Measurements from ENCODE around the gene DCLK3.

Gene DCLK3

DNA sequence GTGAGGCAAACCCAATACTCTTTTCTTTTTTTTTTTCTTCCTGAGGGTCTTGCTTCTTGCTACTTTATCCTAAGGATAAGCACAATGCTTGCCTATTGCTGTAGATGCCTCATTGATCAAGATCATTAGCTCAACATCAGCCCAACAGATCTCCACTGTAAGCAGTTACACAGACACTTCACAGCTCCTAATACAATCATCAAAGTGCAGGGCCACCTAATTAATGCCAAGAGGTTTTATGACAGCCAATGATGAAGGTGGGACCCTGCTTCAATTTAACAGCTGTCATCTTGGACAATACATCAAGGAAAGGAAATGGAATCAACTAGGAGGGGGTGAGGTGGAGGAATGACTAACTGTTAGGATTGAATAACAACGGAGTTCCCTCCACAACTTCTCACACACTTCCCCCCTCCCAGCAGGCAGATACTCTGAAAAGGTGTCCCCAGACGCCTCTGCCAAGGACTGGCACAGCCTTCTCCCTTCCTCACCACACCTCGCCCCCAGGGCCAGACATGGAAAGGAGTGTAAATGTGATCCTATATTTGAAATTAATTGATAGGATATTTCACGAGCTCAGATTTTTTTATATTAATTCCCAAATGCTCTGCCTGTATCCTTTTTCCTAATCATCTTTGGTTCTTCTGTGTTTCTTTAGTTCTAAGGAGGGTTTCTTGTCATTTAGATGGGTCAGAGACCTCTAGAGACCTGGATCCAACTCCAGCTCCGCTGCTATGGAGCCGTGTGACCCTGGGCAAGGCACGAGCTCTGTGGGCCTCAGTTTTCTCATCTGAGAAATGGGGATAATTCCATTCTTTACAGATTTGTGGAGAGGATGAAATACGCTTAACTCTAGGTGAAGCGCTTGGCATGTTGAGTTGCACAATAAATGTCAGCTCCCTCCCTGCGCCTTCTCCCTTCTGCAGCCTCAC, 1.2 kb downstream of the DCLK3 start:
- DNase-seq = no peak

DNA sequence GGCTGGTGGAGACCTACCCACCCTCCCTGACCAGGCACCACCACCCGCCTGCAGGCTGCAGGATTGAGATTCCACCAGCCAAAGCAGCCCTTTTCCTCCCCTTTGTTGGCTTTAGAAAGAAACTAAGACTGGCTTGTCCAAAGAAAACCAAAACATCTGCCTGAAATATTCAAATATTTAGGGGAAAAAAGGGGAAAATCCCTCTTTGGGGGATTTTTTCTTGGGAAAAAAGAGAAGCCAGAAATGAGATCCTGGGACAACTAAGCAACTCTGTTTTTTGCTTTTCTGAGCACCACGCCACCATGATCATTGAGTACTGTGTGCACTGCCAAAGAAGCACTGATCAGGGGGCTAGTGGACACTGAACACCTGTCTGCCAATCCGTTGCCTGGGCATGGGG, 2.6 kb downstream of the DCLK3 start:
- no peak for DNase-seq

DNA sequence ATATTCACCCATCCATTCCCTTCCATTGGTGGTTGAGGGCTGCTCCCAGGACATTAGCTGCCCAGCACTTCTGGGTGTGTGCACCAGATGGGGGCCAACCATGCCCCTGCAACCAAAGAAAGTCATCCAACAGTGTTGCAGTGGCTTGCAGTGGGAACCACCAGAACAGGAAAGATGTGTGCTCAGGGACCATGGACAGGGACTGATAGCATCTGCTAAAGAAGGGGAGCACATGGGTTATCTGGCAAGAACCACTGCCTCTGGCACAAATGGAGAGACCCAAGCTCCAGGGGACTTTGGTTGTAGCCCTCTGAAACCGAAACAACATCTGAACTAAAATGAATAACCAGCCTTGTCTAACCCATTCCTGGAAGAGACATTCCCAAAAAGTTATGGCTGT, 8.1 kb downstream of the DCLK3 start:
- no peak for DNase-seq

DNA sequence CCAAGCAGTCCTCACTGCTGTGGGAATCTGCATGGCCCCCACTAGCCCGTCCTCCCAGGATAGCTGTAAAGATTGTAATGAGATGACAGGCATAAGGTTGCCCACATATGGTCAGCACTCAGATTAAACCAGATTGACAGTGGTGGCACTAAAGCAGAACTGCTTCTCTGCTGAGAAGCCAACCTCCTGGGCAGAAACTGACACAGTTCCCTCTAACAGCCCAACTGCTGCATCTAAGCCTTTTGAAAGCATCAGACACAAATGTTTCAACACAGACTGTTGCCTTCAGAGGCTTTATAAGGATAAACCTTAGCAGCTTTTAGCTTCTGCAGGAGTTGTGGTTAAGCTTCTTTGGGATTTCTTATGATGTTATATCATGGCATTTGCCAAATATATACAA, 13.0 kb downstream of the DCLK3 start:
- DNase-seq = no peak

DNA sequence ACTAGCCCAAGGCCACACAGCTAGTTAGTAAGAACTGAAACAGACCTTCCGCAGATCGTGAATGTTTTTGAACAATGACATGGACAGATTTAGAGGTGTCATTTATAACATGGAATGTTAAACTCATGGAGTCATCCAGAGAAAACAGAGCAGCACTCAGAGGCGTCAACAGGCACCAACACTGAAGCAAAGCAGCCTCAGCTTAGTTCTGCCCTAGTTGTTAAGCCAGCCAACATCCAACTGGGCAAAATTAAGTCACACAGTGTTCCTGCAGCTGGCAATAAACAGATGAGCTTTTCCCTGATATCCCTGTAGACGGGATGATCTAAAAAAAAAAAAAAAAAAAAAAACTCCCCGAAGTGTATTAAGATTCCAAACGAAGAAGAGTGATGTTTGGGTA, 13.6 kb downstream of the DCLK3 start:
- no peak for DNase-seq

DNA sequence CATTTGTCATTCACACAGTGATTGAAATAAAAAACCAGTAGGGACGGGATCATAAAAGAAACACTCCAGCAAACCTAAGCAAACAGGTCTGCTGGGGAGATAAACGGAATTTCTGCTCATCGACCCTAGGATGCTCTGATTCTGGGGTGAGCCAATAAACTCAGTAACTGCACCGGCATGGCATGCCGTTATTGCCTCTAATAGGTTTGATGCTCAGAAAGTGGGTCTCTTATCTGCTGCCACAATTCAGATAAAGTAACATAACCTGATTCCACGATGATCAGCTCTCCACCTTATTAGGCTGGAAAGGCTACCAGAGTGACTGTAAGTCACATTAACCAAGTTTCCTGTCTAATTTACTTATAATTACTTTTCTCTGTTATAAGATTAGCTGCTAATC, 19.6 kb downstream of the DCLK3 start:
- DNase-seq = no peak

DNA sequence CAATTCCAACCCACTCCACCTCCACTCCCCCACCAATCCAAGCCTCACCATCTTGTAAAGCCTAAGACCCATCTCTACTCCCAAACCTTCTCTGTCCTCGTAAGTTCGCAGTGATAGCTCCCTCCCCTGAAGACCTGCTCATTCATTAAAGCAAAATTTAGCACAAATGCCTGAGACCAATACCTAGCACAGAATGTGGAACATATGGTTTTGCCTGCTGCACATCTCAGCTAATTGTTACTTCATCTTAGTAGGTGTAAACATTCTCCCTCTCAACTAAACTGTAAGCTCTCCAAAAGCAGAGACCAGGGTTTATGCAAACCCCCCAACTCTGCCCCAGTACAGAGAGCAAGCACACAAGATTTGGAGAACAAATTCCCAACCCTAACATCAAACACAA, 20.5 kb downstream of the DCLK3 start:
- no peak for DNase-seq

DNA sequence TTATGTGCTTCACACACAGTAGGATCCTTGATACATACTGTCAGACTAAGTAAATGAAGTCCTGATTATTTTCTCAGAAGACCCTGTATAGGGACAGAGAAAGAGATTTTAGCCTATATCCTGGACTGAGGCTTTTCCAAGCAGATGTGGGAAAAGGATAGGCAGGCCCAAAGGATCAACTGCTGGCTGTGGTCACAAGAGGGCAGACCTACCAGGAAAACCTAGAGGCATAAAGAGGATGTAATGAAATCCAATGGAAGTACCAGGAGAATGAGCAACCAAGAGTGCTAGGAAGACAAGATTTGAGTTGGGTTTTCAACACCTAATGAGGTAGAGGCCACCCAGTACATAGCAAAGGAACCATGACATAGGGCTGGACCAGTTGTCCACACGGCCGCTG, 23.1 kb downstream of the DCLK3 start:
- no peak for DNase-seq

DNA sequence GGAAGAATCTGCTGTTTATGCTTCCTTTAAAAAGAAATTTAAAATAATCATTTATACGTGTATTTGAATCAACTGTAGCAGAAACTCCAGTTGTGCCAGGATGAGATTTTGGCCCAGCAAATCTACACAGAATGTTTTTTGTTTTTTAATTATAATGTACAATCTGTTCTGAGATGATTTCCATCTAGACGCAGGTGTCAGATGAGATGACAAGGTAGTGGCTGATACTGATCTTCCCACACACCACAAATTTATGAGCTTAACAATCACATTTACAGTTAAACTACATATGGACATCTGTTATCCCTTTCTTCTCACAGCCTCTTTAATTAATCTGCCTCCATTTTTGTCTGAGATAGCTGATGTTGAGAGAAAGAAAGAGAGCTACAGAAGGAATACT, 23.6 kb downstream of the DCLK3 start:
- no peak for DNase-seq

DNA sequence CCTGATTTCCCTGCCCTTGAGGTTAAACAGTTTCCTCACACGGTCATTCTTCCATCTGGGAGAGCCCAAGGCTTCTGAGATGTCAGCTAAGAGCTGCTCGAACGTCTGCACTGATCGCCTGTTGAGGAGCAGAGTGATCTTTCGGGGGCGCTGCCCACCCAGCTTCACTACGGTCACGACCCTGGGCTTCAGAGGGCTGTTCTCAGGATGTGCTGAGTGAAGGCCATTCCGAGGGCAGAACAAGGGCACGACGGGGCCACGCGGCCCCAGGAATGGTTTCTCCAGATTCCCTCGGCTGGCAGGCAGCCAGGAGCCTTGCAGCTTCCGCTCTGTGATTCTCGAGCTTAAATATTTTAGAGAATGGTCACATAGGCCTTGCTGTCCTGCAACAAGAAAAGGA, 25.7 kb downstream of the DCLK3 start:
- no peak for DNase-seq

DNA sequence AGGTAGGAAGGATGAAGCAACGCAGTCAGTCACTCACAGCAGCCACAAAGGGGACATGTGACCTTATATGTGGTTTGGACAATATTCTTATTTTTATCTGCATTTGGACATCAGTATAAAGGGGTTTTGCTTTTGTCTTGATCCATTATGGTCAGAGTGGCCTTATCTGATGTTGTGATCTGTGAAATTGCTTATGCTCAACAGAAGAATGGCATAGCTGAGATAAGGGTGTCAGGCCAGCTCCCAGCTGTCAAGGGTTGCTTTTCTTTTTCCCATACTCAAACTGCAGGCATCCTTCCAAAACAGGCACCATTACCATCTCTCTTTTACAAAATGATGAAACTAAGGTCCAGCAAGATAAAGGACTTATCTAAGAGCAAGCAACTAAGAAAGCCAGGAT, 28.1 kb downstream of the DCLK3 start:
- DNase-seq = no peak

DNA sequence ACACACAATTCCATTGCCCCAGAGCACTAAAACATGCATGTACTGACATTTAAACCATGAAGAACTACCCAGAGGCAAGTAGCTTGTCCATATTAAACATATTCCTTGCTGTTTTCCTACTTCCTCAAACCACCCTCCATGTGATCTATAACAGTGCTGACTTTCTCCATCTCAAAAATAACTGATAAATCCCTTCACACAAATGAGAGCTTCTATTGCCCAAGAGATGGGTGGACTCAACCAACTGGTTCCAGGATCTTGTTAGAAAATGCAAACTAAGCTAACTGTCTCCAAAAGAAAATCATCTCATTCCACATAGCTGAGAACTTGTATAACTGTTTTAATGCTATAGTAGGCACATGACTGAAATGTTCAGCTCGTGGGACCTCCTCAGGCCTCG, 29.6 kb downstream of the DCLK3 start:
- no peak for DNase-seq

DNA sequence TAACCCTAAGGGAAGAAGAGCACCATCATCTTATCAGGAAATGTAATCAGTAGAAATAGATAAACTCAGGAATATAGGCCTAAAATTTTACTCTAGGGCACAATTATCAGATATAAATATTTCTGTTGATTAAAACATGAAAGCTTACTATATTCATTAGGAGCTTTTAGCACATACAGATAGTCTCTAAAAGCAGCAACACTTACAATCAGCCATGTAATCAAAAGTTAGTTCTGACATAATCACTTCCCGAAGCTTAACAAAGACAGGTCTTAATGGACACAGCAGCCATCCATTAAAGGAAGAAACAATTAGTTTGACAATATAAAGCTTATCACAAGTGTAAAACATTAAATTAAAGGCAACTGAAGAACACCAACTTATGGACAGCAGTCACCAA, 30.6 kb downstream of the DCLK3 start:
- no peak for DNase-seq

DNA sequence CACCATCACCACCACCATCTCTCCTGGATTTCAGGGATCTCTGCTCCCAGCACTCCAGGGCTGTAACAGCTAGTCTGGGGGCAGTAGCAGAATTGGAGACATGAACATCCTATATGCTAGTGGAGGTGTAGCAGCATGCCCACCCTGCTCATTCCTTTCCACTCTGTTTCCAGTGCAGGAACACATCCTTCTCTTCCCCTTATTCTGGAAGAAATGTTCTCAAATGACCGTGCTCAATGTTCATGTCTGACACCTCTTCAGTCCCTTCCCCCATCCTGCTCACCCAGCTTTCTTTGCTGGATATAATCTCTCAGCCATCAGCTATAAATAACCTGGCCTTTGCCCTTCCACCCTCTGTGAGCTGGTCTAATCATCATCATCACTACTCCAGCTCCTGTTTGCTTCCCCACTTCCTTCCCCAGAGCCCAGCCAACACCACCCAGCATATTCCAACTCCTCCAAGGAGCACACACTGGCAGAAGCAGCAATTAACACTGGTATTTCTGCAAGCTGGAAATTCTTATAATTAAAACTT, 31.1 kb downstream of the DCLK3 start:
- DNase-seq = no peak

DNA sequence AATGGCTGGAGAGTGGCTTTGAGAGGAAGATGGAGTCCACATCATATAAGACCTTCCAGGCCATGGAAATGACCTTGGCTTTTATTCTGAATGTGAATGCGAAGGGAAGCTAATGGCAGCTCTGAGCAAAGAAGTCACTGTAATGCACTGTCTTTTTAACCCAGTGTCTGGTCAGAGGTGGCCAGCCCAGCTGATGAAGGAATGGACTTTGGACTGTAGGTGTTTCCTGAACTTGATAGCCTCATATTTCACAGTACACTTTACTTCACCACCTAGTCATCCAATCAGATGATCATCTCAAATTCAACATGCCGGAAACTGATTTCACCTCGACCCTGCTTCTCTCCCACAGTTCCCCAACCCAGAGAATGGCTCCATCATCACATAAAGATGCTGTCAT, 33.4 kb downstream of the DCLK3 start:
- DNase-seq = no peak

DNA sequence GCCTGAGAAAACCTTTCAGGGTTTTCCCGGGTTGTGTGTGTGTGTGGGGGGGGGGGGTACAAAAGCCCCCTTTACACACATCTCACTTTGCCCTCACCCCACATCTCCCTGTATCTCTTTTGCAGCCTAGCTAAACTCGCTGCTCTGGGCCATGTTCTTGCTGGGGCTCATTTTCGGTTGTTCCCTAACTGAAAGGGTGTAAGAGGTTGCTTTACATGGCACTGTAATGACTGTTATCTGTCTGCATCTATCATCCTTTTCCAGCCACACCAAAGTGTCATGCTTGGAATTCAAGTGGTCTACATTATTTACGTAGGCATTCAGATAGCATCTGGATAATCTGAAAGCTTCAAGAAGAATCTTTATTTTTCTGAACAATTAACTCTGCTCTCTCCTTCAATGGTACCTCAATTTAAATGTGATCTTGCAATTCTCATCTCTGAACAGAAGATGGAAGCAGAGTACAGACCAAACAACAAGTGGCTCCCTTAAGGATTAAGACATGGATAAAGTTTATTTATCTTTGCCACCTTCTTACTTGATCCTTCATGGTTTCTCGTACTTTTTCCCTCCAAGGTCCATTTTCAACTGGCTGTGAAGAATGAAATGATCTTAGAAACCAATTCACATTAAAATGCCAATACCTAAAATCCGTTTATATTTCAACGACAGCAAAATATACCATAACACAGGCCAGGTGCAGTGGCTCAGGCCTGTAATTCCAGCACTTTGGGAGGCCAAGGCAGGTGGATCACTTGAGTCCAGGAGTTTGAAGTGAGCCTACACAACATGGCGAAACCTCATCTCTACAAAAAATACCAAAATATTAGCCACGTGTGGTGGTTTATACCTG, 34.9 kb downstream of the DCLK3 start:
- no peak for DNase-seq

DNA sequence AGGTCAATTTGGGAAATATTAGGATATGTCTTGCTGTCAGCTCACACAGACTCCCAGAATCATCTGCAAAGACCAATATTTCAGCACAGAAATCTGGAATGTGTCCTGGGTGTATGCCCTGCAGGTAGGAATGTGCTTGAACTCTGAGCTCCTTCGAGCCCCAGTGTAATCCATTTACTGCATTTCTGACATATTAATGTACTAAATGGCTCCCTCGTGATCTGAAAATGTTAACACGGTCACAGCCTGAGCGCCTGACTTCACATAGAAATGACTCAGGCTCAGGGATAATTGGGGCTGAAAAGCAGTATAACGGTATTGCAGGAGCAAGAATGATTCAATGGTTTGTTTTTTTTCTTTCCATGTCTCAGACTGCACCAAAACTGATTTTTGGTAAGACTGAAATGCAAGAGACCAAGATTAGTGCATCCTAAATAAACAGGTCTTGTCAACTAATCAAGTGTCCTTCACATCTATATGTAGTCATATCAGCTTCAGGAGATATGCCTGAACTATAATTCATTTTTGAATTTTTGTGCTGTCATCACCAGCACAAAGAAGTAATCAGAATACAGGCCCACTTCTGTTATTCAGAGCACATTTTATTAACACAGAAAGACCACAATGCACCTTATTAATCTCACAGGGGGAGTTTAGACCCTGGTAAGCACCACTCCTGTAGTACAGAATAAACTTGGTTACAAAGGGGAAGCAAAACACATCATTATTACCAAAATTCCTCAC, 49.8 kb downstream of the DCLK3 start:
- no peak for DNase-seq

DNA sequence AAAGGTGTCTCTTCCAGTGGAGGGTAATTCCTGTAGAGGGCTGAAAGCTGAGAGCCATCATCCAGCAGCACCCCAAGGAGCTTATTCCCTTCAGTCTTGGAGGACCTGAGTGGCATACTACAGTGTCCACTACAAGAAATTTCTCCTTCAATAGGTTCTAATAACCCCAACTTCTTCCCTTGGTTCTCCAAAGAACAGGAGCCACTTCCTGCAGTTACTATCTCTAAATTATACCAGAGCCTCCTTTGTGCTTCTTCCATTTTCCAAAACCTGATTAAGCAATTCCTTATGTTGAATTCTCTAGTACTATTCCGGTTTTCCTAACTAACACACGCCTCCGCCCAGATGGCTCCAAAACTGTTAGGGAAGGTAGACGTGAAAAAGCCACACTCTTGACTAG, 50.4 kb downstream of the DCLK3 start:
- no peak for DNase-seq

DNA sequence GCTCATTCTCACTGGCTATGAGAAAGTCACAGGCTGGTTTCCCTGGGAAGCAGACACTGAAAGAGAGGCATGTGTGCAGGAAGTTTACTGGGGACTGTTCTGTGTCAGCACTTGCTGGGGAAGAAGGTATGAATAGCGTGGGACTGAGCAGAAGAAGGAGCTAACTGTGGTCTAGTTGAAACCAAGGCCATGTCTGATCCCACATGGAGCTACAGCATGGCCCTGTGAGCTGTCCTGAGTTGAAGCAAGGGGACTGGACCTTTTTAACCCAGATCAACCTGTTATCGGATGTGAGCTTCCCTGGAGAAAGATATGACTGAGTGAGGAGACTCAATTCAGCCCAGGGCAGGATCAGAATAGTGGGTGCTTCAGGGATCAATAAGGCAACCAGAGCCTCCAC, 53.7 kb downstream of the DCLK3 start:
- DNase-seq = no peak

DNA sequence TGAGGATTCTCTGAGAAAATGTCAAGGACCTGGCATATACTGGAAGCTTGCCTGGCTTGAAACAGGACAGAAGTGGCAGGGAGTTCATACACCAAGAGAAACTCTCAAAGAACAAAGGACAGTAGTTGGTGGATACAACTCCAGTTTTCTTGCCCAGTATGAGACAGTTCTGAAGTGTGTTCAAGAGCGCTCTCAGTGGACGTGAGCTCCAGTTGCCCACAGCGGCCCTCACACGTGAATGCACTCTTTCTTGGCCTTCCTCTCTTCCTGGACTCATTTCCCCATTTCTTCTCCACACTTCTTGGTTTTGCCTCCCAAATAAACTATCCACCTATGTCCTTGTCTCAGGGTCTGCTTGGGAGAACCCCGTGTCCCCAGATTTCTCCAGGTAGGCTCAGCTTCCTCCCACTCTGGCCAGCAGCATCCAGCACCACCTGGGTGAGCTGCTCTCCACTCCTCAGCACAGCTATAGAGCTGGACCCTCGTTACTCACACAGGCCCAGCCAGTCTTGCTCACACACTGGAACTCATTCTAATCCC, 54.5 kb downstream of the DCLK3 start:
- DNase-seq = no peak

DNA sequence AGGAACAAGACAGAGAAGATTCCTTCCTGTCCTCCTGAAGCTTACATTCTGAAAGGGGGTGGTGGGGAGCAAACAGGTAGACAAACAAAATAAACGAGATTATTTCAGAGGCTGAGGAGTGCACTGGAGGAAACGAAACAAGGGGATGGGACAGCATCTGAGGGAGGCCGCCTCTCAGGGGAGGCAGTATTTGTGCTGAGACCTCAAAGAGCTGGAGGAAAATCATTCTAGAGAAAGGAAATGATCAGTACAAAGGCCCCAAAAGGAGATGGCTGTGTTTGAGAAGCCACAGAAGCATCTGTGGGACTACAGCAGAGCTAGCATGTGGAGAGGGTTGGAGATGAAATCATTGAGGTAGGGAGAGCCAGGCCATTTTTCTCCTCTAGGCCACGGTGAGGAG, 55.1 kb downstream of the DCLK3 start:
- DNase-seq = no peak

DNA sequence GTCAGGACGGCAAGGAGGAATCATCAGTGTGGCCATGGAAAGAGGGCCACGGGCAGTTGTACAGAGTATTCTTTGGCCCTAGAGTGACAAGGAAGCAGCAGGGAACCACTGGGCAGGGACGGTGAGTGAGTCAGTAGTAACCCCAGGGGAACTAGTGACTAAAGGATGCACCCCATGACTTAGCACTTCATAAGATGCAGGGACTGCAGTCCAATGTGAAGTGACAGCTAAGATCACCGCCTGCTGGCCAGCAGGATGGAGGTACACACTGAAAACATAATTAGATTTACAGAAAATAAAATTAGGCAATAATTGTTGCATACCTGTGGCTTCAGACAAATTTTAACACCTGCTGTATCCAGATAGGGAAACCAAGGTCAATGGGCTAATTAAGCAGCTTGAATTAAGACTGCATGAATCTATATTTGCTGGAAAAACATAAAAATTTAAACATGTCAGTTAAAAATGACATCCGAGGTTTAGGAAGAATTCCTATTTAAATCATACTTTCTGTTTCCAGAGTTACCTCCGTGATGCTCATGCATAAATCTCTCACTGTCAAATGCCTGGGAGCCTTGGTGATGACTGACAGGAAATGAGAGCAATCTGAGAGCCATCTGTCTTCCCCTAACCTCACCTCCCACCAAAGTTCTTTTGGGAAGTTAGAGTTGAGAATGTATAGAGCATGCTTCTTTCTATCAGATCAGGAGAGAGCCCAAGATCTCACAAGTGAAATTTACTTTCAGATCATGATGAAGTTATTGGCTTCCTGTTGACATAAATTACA, 56.5 kb downstream of the DCLK3 start:
- DNase-seq = no peak

Data from activated naive CD4-positive, alpha-beta T cell (primary cell).